Stomach (tissue), 9 donors: ENCODE measurements around the gene NHLH2. TPM values are rescaled to one million over a fixed set of nuclear protein-coding genes. Genes with fewer than 3 reads are reported as not detected.

Source experiments
- DNase-seq, 2 donors: peaks; one replicate each; pipeline versions ENCODE4 v3.0.0 to v3.0.0-alpha.2; 2013 to 2019
- H3K27ac ChIP-seq, 5 donors: fragments of 200-600 bp in 4 of 5; sonication (generic) in 4 of 5; one replicate each; pipeline ENCODE4 v1.5.1; 2013 to 2019; ENCODE audit warnings: mild to moderate bottlenecking in 1 of 5, moderate library complexity in 1 of 5
- H3K27me3 ChIP-seq, 3 donors: fragments of 200-600 bp; sonication (generic); one replicate each; pipeline ENCODE4 v1.5.1; 2017 to 2019; ENCODE audit warnings: mixed run types in 1 of 3
- H3K36me3 ChIP-seq, 4 donors: fragments of 200-600 bp; sonication (generic); 1 replicate in 3 of 4; 2 replicates in 1 of 4; pipeline ENCODE4 v1.5.1; 2016 to 2019
- H3K4me1 ChIP-seq, 4 donors: fragments of 200-600 bp; sonication (generic); one replicate each; pipeline ENCODE4 v1.5.1; 2016 to 2019
- H3K4me3 ChIP-seq, 4 donors: fragments of 200-600 bp; sonication (generic) in 3 of 4; one replicate each; pipeline ENCODE4 v1.5.1; 2016 to 2019; ENCODE audit warnings: mild to moderate bottlenecking in 1 of 4
- H3K9me3 ChIP-seq, 4 donors: fragments of 200-600 bp; sonication (generic); one replicate each; pipeline ENCODE4 v1.5.1; 2016 to 2019
- CTCF ChIP-seq, 7 experiments: fragments of 450-650 bp in 4 of 7; fragments of 200-600 bp in 3 of 7; sonication (generic) in 3 of 7; IDR thresholded peaks; one replicate each; pipeline ENCODE4 v1.5.1; 2016 to 2019; ENCODE audit warnings: antibody characterized with exemption in 7 of 7, control low read depth in 2 of 7, mild to moderate bottlenecking in 1 of 7
- EP300 ChIP-seq: sonication (generic); formaldehyde crosslinking; IDR thresholded peaks from one replicate; pipeline ENCODE4 v1.6.1; 2017; ENCODE audit warnings: antibody characterized with exemption
- POLR2A ChIP-seq, 4 donors: fragments of 450-650 bp; IDR thresholded peaks; one replicate each; pipeline ENCODE4 v1.6.1; 2016; ENCODE audit warnings: antibody characterized with exemption in 4 of 4, control low read depth in 2 of 4, mild to moderate bottlenecking in 1 of 4, moderate library complexity in 1 of 4
- POLR2AphosphoS5 ChIP-seq, 3 donors: sonication (generic); formaldehyde crosslinking; IDR thresholded peaks; one replicate each; pipeline ENCODE4 v1.6.1; 2016; ENCODE audit warnings: antibody characterized with exemption in 3 of 3
- WGBS, 5 donors: extraction: QIAGEN DNeasy Blood & Tissue Kit in 3 of 5; methylation state at CpG; one replicate each; pipeline versions ENCODE4 v1.1.5 to v1.1.7; 2013 to 2018; 5-methylcytosine and 5-hydroxymethylcytosine counted together
- intact Hi-C: fragments of 100-400 bp; cut with DNase I; formaldehyde crosslinking; loops from one replicate; pipeline ENCODE4 v1.15.1; 2023; ENCODE audit warnings: low total_unique reads
- polyA plus RNA-seq, 3 donors: library from polyadenylated mRNA; stranded (reverse); fragments of 200-250 nt; gene quantifications; one replicate each; pipeline ENCODE4 v1.2.3, GENCODE V29; 2013
- total RNA-seq, 5 donors: library from RNA; depleted of rRNA; stranded (reverse); fragments of >200 nt; gene quantifications; one replicate each; pipeline versions ENCODE4 v1.1.0 to v1.2.3, GENCODE V29; 2014 to 2016
- donor health status: healthy with polysubstance abuse.
- donor health status: Bipolar disorder and iron deficiency.
- donor health status: healthy.

NHLH2 gene
- total and polyA plus RNA-seq, 8 donors, result 0.31 to 1.5 TPM; not detected in 6

- Histone ChIP-seq H3K4me1 (no peaks in the 10 kb centered on the region), H3K27me3 (no peaks in the 10 kb centered on the region), H3K27ac (no peak overlapping the region), H3K36me3 (no peaks in the 10 kb centered on the region), H3K9me3 (no peaks in the 10 kb centered on the region), H3K4me3 (no peak overlapping the region)
- intact Hi-C loops, result no loop called here
- 71 to 86% (median 79%) methylated on average over 8 of the region's 8 CpGs for WGBS, 5 donors
- no peak for DNase-seq
- TF ChIP-seq CTCF (IDR thresholded peaks at IDR 0.05) (no peak), POLR2AphosphoS5 (IDR thresholded peaks at IDR 0.05) (no peak), POLR2A (IDR thresholded peaks at IDR 0.05) (no peak), EP300 (no peak)
Observed at GRCh38 chr1:115882913-115883902, 42.3 kb upstream of the NHLH2 start.

GRCh38 chr1:115880981-115881672 lies 40.2 kb upstream of the NHLH2 start:
- Histone ChIP-seq H3K4me1 (no peaks in the 10 kb centered on the region), H3K27me3 (peaks cover 0 to 4% (median 0%) of the 10 kb centered on the region in 3 donors), H3K9me3 (no peaks in the 10 kb centered on the region), H3K36me3 (no peaks in the 10 kb centered on the region), H3K27ac (no peak overlapping the region), H3K4me3 (no peak overlapping the region)
- no peak for DNase-seq
- TF ChIP-seq EP300, result no peak
- no peak for TF ChIP-seq POLR2AphosphoS5 (IDR thresholded peaks at IDR 0.05)
- TF ChIP-seq POLR2A (IDR thresholded peaks at IDR 0.05), result no peak
- TF ChIP-seq CTCF (IDR thresholded peaks at IDR 0.05), result no peak
- intact Hi-C loops, result no loop called here
- 90 to 97% (median 92%) methylated on average over 1 of the region's 1 CpG for WGBS, 5 donors

DNA sequence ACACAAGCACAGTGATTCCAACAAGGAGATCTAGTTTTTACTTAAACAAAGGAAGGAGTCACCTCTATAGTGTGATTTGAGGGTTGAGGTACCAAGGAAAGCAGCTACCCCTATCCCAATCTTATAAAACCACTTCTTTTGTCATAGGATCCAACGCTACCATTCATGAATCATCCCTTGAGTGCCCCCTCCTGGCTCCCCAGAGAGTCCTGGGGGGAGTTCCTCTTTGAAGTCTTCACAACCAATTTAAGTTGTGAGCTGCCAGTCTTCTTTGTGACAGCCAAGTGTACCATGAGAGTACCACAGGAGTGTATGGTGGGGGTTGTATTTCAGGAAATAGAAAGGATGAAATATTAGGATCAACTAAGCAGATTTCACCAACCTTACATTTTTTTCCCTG lies 39.1 kb upstream of the NHLH2 start:
- WGBS, 5 donors, result 79 to 93% (median 86%) methylated on average over 1 of the region's 1 CpG
- DNase-seq, result no peak
- H3K4me1 ChIP-seq, result no peaks in the 10 kb centered on the region

More for the DNA sequence above, 39.1 kb upstream of the NHLH2 start:
- Histone ChIP-seq H3K4me3 (no peak overlapping the region), H3K27ac (no peak overlapping the region), H3K9me3 (no peaks in the 10 kb centered on the region), H3K36me3 (no peaks in the 10 kb centered on the region), H3K27me3 (peaks cover 0 to 8% (median 0%) of the 10 kb centered on the region in 3 donors)
- no peak for TF ChIP-seq POLR2A (IDR thresholded peaks at IDR 0.05)
- TF ChIP-seq CTCF (IDR thresholded peaks at IDR 0.05), result no peak
- TF ChIP-seq POLR2AphosphoS5 (IDR thresholded peaks at IDR 0.05), result no peak
- TF ChIP-seq EP300, result no peak
- intact Hi-C loops, result no loop called here
